ENCODE results near the gene GATC. TPM values are rescaled to one million over a fixed set of nuclear protein-coding genes. Genes with fewer than 3 reads are reported as not detected.

The GATC gene
- total RNA-seq, 2 experiments from 2014 or later: 35.8 to 37.6 TPM

- POLR2A ChIA-PET: interaction anchor here (1.0 kb wide), 1 partner anchor 13 kb away, joined by 4 read pairs; no protein-coding TSS in a partner anchor
- H3K9me2 ChIP-seq (ENCODE audit: insufficient read depth, low read length): no peaks in the 10 kb centered on the region
- TF ChIP-seq, protein P1, sequence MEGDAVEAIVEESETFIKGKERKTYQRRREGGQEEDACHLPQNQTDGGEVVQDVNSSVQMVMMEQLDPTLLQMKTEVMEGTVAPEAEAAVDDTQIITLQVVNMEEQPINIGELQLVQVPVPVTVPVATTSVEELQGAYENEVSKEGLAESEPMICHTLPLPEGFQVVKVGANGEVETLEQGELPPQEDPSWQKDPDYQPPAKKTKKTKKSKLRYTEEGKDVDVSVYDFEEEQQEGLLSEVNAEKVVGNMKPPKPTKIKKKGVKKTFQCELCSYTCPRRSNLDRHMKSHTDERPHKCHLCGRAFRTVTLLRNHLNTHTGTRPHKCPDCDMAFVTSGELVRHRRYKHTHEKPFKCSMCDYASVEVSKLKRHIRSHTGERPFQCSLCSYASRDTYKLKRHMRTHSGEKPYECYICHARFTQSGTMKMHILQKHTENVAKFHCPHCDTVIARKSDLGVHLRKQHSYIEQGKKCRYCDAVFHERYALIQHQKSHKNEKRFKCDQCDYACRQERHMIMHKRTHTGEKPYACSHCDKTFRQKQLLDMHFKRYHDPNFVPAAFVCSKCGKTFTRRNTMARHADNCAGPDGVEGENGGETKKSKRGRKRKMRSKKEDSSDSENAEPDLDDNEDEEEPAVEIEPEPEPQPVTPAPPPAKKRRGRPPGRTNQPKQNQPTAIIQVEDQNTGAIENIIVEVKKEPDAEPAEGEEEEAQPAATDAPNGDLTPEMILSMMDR (conservative IDR thresholded peaks at IDR 0.05; ENCODE audit: low read length): no peak
- TF ChIP-seq EZH2phosphoT487 (IDR thresholded peaks at IDR 0.05; ENCODE audit: borderline replicate concordance, low read depth, low read length): no peak
- no TSS peak for BruUV-seq (replicated peaks)
- H4K20me1 ChIP-seq (ENCODE audit: insufficient read depth, low read length): no peaks in the 10 kb centered on the region
- no peak overlapping the region for H3K4me2 ChIP-seq (ENCODE audit: low read length)
- intact Hi-C loops (cut with micrococcal nuclease; ENCODE audit: unreplicated experiment): no loop called here
- peaks cover 3% of the 10 kb centered on the region for H3K4me1 ChIP-seq (ENCODE audit: insufficient read depth, low read length, poor library complexity, severe bottlenecking)
- no peak overlapping the region for H3K27ac ChIP-seq (ENCODE audit: low read depth, low read length, poor library complexity, severe bottlenecking)
- DNase-seq (ENCODE audit: low spot score): no peak
- no peaks in the 10 kb centered on the region for H3K9me3 ChIP-seq (ENCODE audit: low read length)
- H3K79me2 ChIP-seq (ENCODE audit: insufficient read depth, low read depth, low read length): no peaks in the 10 kb centered on the region
- no peak overlapping the region for H3K4me3 ChIP-seq (ENCODE audit: low read depth, low read length, poor library complexity, severe bottlenecking)
- no peak overlapping the region for H2AFZ ChIP-seq (ENCODE audit: low read length)
- CTCF ChIA-PET (ENCODE audit: unreplicated experiment): no interaction called here
- H3K36me3 ChIP-seq (ENCODE audit: insufficient read depth, low read length): no peaks in the 10 kb centered on the region
These were observed 35.0 kb downstream of the GATC start for GRCh38 chr12:120481022-120481767.

DNA sequence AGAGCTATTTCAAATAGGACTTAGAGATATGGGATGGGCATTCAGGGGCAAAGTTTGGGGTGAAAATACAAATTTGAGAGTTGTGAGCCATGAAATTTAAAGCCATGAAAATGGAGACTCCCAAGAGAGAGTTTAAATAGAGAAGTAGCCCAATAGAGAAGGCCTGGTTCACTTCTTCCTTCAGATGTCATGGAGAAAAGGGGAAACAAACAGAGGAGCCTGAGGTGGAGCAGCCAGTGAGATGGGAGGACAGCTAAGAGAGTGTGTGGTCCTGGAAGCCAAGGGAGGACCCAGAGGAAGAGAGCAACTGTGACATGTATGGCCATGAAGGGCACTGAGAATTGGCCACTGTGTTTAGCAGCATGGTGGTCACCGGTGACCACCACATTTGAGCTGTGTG is 37.4 kb downstream of the GATC start:
- Histone ChIP-seq H3K27ac (ENCODE audit: low read depth, low read length, poor library complexity, severe bottlenecking) (no peak overlapping the region), H2AFZ (ENCODE audit: low read length) (no peak overlapping the region), H3K79me2 (ENCODE audit: insufficient read depth, low read depth, low read length) (no peaks in the 10 kb centered on the region), H3K36me3 (ENCODE audit: insufficient read depth, low read length) (no peaks in the 10 kb centered on the region), H4K20me1 (ENCODE audit: insufficient read depth, low read length) (no peaks in the 10 kb centered on the region), H3K9me2 (ENCODE audit: insufficient read depth, low read length) (no peaks in the 10 kb centered on the region), H3K4me3 (ENCODE audit: low read depth, low read length, poor library complexity, severe bottlenecking) (no peak overlapping the region), H3K9me3 (ENCODE audit: low read length) (no peaks in the 10 kb centered on the region), H3K4me1 (ENCODE audit: insufficient read depth, low read length, poor library complexity, severe bottlenecking) (peaks cover 8% of the 10 kb centered on the region), H3K4me2 (ENCODE audit: low read length) (no peak overlapping the region)
- no TSS peak for BruUV-seq (replicated peaks)
- ChIA-PET CTCF (ENCODE audit: unreplicated experiment) (no interaction called here), POLR2A (interaction anchor here (0.6 to 1.1 kb wide), 3 partner anchors 15 to 782 kb away, joined by 3 to 9 read pairs (median 3); no protein-coding TSS in a partner anchor)
- DNase-seq (ENCODE audit: low spot score): no peak
- intact Hi-C loops (cut with micrococcal nuclease; ENCODE audit: unreplicated experiment): no loop called here
- TF ChIP-seq, protein P1 (conservative IDR thresholded peaks at IDR 0.05; ENCODE audit: low read length): no peak
- TF ChIP-seq EZH2phosphoT487 (IDR thresholded peaks at IDR 0.05; ENCODE audit: borderline replicate concordance, low read depth, low read length): no peak

Data from OCI-LY7 (cell line).